ENCODE data around the gene POMT2.

DNA sequence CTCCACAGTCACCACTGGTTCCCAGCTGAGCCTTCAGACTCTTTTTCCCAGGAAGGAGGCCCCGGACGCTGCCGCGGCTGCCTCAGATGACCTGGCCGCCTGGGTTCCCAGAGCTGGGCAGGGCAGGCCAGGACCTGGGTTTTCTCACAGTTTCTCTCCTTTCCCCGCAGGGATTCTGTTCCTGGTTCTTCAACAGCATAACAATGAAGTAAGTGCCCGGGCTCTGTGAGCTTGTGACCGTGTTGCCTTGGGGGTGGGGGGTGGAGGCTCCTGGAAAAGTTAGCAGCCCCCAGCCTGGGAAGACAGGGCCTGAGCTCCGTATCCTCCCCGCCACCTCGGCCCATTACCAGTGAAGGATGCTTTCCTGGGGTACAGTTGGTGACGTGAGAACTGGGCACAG, 95.4 kb downstream of the POMT2 start:
- TF ChIP-seq, protein P1, sequence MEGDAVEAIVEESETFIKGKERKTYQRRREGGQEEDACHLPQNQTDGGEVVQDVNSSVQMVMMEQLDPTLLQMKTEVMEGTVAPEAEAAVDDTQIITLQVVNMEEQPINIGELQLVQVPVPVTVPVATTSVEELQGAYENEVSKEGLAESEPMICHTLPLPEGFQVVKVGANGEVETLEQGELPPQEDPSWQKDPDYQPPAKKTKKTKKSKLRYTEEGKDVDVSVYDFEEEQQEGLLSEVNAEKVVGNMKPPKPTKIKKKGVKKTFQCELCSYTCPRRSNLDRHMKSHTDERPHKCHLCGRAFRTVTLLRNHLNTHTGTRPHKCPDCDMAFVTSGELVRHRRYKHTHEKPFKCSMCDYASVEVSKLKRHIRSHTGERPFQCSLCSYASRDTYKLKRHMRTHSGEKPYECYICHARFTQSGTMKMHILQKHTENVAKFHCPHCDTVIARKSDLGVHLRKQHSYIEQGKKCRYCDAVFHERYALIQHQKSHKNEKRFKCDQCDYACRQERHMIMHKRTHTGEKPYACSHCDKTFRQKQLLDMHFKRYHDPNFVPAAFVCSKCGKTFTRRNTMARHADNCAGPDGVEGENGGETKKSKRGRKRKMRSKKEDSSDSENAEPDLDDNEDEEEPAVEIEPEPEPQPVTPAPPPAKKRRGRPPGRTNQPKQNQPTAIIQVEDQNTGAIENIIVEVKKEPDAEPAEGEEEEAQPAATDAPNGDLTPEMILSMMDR (conservative IDR thresholded peaks at IDR 0.05 in 1 of 2, IDR thresholded peaks at IDR 0.05 in 1 of 2; ENCODE audit: low read depth in 1 of 2, low read length in 2 of 2): no peak
- no peak for TF ChIP-seq EZH2 (IDR thresholded peaks at IDR 0.05; ENCODE audit: low read length, missing control alignments)
